Prostate gland (tissue), 1 donor: Measurements from ENCODE around the gene GPR107.
A peak's percentile ranks its signal among the peaks of the same experiment; 100 is the strongest.

ENCODE experiments used
- POLR2A ChIP-seq: fragments of 450-650 bp; IDR thresholded peaks from one replicate; pipeline ENCODE4 v1.6.1; 2016; ENCODE audit warnings: antibody characterized with exemption, mild to moderate bottlenecking
- POLR2AphosphoS5 ChIP-seq: sonication (generic); formaldehyde crosslinking; IDR thresholded peaks from one replicate; pipeline ENCODE4 v1.6.1; 2017; ENCODE audit warnings: antibody characterized with exemption

- TF ChIP-seq POLR2A (peak; percentile 46), POLR2AphosphoS5 (peak; percentile 44)
Measured at GRCh38 chr9:130186839-130187522, 133.3 kb downstream of the GPR107 start.
